Heart left ventricle (tissue), 13 donors: Measurements from ENCODE around the gene FAHD2A.
"Not testable (repeated sequence)": the region's sequence is repeated elsewhere in the genome, so short reads cannot be mapped to it uniquely, and the experiment has no call there.

Experiments used
- CTCF ChIP-seq, 12 donors: fragments of 200-600 bp; sonication (generic) in 4 of 12; IDR thresholded peaks; one replicate each; pipeline versions ENCODE4 v1.5.0 to v1.8.0; 2018 to 2022; ENCODE audit warnings: antibody characterized with exemption in 12 of 12, mild to moderate bottlenecking in 5 of 12
- POLR2A ChIP-seq, 2 donors: fragments of 450-650 bp; IDR thresholded peaks; one replicate each; pipeline ENCODE4 v1.6.1; 2017; ENCODE audit warnings: antibody characterized with exemption in 2 of 2, mild to moderate bottlenecking in 2 of 2, moderate library complexity in 2 of 2
- donor health status: ischemic (EF 13 %, LVEDD 7.1; RV severe dilation, severe dysfunction).
- donor health status: DM: no; HTN: yes; CAD: no.
- donor health status: DM: no; HTN: no; CAD: no.
- donor health status: ischemic (EF 25% LVEDD 6.9; RV normal size, moderate dysfunction).
- donor health status: ischemic (EF 25% LVEDD 5.7; RV mildly dilated, moderate dysfunction).
- donor health status: ischemic (EF 35%, LVEDD 5.7; RV mildly dilated, moderate dysfunction).
- donor health status: nonischemic (EF 11% LVEDD 7.7; RV severe dilation, severe dysfunction).
- donor health status: DM: yes; HTN: yes; CAD: no.
- donor health status: PGD.
- donor health status: ischemic (EF 29% LVEDD 5.4; RV normal size, mild dysfunction).
- donor health status: nonischemic (EF 23%, LVEDD 6.1; RV moderate dilation, normal function).

DNA sequence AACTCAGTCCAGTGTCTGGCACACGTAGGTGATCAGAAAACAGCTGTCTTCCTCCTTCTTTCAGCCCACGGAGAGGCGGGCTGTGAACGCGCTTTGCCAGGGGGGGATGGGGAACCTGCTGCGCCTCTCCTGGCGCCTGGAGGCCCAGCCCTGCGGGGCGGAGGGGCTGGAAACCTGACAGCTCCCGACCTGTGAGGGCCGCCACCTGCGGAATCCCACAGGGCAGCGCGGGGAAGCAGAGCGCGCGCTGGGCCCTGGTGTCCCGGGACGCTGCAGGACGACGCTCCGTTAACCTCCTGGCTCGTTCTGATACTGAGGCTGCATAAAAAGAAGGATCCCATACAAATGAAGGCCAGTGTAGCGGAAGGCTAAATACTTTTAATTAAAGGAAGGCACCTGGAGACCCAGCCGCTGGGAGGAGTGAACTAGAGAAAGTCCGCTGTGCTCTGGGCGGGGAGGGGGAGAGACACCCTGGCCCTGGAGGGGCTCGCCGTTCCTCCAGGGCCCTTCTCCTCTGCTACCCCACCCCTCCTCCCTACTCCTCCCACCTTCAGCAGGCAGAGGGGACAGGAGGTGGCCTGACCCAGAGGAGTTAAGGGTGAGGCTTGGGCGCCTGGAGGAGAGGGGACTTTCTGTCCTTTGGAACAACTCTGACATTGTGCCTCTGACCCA, 24.8 kb downstream of the FAHD2A start:
- not testable (repeated sequence) for TF ChIP-seq POLR2A, CTCF (IDR thresholded peaks at IDR 0.05)
